Esophagus muscularis mucosa (tissue), 3 donors: ENCODE data around the gene UGT3A2.
"Not testable (repeated sequence)": the region's sequence is repeated elsewhere in the genome, so short reads cannot be mapped to it uniquely, and the experiment has no call there.

Experiments used
- CTCF ChIP-seq, 3 experiments: fragments of 200-600 bp in 2 of 3; fragments of 450-650 bp in 1 of 3; sonication (generic) in 2 of 3; IDR thresholded peaks; one replicate each; pipeline ENCODE4 v1.5.1; 2017 to 2019; ENCODE audit warnings: antibody characterized with exemption in 3 of 3, mild to moderate bottlenecking in 2 of 3, moderate library complexity in 1 of 3
- POLR2AphosphoS5 ChIP-seq, 2 donors: sonication (generic); formaldehyde crosslinking; IDR thresholded peaks; one replicate each; pipeline ENCODE4 v1.6.1; 2017; ENCODE audit warnings: antibody characterized with exemption in 2 of 2

- not testable (repeated sequence) for TF ChIP-seq CTCF, POLR2AphosphoS5 (IDR thresholded peaks at IDR 0.05)
These were observed 32.0 kb downstream of the UGT3A2 start for GRCh38 chr5:36034536-36035134.
